ENCODE data around the gene CCDC85B. TPM values are rescaled to one million over a fixed set of nuclear protein-coding genes. Genes with fewer than 3 reads are reported as not detected.

CCDC85B gene
- total RNA-seq: 34.1 and 38.2 TPM in 2 replicates

DNA sequence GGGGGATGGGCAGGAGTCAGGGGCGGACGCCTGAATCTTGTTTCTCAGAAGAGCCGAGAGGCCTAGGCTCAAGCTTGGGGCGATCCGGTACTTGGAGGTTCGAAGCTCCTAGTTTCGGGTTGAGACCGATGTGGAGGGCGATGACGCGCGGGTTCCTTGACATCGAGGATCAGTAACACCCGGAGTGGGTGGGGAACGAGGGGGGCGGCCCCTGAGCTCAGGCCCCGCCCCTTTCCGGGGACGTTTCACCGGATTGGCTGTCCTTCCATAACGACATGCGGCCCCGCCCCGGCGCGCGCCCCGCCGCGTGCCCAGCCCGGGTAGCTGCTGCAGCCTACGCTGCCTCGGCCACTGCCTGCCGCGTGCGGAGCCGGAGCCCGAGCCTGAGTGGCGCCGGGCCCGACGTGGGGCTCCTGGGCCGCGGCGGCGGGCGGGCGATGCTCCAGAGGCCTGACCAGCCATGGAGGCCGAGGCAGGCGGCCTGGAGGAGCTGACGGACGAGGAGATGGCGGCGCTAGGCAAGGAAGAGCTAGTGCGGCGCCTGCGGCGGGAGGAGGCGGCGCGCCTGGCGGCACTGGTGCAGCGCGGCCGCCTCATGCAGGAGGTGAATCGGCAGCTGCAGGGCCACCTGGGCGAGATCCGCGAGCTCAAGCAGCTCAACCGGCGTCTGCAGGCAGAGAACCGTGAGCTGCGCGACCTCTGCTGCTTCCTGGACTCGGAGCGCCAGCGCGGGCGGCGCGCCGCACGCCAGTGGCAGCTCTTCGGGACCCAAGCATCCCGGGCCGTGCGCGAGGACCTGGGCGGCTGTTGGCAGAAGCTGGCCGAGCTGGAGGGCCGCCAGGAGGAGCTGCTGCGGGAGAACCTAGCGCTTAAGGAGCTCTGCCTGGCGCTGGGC lies at the start of gene CCDC85B:
Gene CCDC85B (plus strand): TSS at position 350 of the 895 bp plus-strand sequence. CDS start 111 bp downstream, at position 461.

DNA sequence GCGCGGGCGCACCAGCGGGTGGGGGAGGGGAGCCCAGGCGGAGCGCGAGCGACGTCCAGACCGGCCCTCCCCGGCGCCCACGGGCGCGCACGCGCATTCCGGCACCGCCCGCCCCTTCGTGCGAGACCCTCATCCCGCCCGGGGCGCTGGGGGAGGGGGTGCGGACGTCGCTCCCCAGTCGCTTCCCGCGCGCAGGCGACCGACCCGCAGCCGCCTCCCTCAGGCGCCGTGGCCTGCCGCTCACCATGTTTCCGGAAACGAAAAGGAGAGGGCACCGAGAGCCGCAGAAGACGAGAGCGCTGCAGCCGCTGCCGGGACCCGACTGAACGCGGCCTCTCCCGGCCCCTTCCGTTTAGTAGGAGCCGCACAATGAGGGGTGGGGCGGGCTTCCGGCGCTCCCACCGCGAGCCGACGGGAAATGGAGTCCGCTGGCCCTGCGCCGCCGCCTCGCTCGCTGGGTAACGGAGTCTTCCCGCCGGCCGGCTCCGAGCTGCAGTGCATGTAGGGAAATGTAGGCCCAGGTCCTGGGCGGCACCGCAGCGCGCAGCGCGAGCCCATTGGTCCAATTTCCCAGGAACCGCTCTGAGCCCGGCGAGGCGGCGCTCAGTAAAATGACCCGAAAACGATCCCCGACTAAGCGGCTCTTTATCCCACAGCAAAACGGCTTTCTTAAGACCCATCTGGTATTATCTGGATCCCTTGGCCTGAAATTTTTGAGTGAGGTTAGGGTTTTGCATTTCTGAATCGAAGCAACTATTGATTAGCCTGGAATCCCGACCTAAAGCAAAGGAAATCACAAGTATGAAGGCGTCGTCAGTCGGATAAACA lies 32.4 kb upstream of the CCDC85B start, which contains the start of gene CFL1:
Gene CFL1 (minus strand): TSS at position 328 of the 828 bp plus-strand sequence. CDS start 81 bp downstream, at position 247.

DNA sequence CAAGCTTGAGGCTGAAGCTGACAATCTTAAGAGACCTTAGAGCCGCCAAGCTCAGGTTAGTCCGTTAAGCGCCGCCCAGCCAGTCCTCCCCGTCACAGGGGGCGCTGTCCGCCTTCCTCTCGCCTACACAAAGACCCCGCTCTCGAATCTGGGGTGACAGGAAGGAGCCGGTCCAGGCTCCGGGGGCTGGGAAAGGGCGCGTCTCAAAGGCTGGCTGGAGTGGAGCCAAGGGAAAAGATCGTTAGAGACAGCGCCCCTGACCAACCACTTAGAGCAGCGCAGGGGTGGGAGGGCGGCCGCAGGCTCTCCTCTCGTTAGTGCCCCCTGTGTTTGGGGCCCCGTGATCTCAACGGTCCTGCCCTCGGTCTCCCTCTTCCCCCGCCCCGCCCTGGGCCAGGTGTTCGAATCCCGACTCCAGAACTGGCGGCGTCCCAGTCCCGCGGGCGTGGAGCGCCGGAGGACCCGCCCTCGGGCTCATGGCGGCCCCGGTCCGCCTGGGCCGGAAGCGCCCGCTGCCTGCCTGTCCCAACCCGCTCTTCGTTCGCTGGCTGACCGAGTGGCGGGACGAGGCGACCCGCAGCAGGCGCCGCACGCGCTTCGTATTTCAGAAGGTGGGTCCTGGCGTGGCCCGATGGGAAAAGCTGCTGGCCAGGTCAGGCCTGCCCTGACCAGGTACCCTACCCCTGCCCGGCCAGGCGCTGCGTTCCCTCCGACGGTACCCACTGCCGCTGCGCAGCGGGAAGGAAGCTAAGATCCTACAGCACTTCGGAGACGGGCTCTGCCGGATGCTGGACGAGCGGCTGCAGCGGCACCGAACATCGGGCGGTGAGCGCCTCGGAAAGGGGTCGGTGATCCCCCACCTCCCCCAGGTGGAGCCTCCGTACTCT lies 30.0 kb upstream of the CCDC85B start, which contains the start of gene MUS81:
Gene MUS81 (plus strand): TSS at position 156 of the 887 bp plus-strand sequence. CDS start 321 bp downstream, at position 477.

DNA sequence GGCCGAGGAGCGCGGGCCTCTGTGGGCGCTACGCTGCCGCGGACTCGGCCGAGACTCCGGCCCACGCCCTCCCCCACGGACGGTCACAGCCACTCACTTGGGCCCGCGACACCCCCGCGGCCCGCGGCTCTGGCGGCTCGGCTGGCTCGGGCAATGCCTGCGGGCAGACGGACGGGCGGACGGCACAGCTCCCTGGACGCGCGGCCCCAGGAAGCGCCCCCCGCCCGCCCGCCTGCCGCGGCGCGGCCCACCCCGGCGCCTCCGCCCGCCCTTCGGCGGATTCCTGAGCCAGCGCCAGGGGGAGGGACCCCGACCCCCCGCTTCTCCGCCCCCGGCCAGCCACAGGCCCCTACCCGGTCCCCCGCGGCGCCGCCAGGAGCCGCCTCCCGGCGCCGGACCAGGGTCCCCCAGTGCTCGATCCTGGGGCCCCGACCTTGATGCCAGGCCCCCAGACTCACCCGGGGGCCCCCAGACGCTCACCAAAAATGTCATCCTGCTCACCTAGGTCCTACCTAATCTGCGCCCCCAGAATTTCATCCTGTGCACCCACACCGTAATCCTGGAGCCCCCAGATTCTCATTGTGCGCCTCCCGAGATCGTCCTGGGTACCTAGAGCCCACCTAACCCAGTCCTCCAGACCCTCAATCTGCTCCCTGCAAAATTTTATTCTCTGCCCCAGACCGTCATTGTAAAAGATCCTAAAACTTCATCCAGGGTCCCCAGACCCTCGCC lies 17.7 kb upstream of the CCDC85B start, which contains the start of gene EFEMP2:
Gene EFEMP2 (minus strand): TSS at position 215 of the 732 bp plus-strand sequence. CDS start 446 bp downstream, outside the sequence.

DNA sequence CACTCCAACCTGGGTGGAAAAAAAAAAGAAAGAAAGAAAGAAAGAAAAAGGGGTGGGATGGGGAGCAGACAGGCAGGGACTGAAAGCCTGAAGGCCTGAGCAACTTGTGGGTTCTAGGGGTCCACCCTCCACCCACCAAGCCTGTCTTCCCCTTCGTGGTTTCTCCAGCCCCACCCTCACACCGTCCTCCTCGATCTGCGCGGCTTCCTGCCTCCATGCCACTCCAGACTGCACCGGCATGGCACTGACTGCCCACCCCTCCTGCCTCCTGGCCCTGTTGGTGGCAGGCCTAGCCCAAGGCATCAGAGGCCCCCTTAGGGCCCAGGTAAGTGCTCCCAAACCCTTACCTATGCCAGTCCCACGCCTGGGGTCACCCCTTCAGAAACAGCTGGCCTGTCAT lies 10.9 kb upstream of the CCDC85B start, which contains the start of gene CTSW:
Gene CTSW (plus strand): TSS at position 221 of the 400 bp plus-strand sequence. CDS start 18 bp downstream, at position 239.

DNA sequence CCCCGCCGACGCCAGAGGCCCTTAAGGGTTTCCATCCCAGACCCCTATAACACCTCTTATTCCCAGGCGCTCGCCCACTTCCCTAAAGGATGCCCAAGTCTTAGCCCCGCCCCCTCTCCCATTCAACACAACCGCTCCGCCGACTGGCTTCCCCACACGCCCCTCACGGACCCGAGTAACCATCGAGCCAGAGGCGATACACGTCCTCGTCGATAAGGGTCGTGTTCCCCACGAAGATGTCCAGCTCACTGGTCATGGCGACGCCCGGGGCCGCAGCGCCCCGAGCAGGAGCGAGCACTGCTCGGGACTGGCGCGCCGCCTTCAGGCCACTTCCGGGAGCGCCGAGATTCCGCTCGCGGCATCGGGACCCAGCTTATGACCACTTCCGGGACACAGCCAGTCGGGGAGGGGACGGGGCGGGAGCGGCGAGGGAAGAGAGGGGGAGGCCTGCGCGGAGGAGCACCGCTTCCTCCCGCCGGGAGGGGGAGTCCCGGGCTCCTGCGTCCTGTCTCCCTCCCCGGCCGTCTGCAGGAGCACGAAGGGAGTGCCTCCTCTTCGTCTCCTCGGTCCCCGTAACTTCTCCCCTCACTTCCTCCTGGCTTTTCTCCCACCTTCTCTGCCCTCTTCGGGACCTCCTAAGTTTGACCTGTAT lies 2.2 kb upstream of the CCDC85B start, which contains the start of gene FIBP:
Gene FIBP (minus strand): TSS at position 309 of the 652 bp plus-strand sequence. CDS start 53 bp downstream, at position 256.

DNA sequence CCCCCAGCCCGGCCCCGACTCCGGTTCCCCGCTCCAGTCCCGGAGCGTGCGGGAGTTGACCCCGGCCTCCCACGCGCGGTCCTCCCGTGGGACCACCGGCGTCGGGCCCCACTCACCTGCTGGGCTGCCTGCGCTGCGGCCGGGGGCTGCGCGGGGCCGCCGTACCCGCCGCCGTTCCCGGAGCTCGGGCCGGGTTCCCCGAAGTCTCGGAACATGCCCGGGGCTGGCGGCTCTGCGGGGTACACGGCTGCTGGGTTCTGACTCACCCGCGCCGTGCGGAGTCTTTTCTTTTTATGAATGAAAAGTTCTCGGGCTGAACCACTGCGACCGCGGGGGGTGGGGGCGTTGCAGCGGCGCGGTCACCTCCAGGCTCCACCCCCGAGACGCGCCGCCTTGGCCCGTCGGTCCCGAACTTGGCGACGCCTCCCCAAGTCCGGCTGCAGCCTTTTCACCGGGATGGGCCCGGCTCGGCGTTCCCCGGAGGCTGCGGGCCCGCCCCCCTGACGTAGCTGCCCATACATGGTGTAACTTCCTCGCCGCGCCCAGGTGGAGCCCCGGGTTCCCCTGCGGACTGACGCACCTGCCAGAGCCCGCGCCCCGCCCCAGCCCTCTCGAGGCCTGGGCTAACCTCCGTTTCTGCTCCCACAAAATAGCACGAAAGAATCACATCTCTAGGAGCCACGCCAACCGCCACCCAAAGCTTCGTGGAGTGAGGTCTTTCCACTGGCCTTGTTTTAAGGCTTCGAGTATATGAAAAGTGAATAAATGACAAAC lies 9.8 kb downstream of the CCDC85B start, which contains the start of gene FOSL1:
Gene FOSL1 (minus strand): TSS at position 264 of the 774 bp plus-strand sequence. CDS start 49 bp downstream, at position 215.

DNA sequence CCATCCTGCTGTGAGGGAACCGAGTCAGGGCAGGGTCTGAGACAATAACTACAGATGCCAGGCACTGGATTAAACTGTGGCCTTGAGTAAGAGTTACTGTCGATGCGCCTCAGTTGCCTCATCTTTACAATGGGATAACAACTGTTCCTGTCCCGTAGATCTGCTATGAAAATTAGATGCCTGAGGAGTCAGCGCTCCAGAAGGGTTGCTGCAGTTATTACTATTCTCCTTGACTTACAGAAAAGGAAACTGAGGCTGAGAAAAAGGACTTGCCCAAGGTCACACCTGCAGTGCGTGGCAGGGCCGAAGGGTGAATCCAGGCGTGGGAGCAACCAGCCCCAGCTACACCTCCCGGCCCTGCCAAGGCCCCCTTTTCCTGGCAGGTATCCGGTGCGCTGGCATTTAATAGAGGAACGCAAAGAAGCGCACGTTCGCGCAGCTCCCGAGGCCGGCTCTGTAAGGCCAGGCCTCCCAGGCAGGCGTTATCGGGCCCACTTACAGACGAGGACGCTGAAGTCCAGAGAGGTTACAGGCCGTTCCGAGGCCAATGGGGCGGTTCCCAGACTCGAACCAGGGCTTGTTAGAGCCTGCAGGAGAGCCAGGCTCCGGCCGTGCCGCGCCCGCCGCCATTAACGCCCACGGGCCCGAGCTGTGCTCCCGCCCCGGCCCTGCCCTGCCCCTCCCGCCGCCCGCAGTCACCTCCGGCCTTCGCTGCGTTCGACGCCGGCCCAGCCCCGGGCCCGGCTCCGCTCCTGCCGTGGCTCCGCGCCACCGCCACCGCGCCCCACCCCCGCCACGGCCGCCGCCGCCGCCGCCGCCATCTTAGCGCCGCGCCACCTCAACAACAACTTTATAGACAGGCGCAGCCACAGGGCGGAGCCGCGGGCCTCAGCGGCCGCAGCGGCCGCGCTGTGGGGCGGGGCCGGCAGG lies 28.0 kb downstream of the CCDC85B start, which contains the start of gene C11orf68:
Gene C11orf68 (minus strand): TSS at position 852 of the 930 bp plus-strand sequence. CDS start 31 bp downstream, at position 821.

DNA sequence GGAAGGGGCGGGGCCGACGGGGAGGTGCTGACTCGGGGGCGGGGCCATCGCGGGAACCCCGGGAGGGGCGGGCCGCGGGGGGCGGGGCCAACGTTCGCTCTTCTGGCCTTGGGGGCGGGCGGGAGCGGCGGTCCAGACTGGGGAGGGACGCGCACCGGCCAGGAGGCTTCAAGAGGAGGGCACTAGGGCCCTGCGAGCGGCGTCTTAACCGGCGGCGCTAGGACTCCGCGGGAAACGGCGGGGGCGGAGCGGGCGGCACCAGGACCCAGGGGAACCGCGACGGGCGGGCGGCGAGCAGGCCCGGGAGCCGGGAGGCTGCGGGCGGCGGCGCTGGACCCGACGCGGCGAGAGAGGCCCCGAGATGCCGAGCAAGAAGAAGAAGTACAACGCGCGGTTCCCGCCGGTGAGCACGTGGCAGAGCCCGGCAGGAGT lies 28.7 kb downstream of the CCDC85B start, which contains the start of gene DRAP1:
Gene DRAP1 (plus strand): TSS at position 286 of the 432 bp plus-strand sequence. CDS start 76 bp downstream, at position 362.

Other genes starting within 250 kb of the CCDC85B start
- 14.4 and 15.2 TPM in 2 replicates for gene RELA, start 227.8 kb upstream of the CCDC85B start, total RNA-seq
- gene KAT5, start 178.4 kb upstream of the CCDC85B start, total RNA-seq: 37.0 and 43.6 TPM in 2 replicates
- gene RNASEH2C, start 169.9 kb upstream of the CCDC85B start, total RNA-seq: 52.2 and 55.8 TPM in 2 replicates
- gene AP5B1, start 109.7 kb upstream of the CCDC85B start, total RNA-seq: 8.0 and 8.5 TPM in 2 replicates
- gene OVOL1, start 103.6 kb upstream of the CCDC85B start, total RNA-seq: not detected in 2 replicates
- 0.22 and 0.52 TPM in 2 replicates for gene SNX32, start 56.7 kb upstream of the CCDC85B start, total RNA-seq
- gene CFL1, start 32.5 kb upstream of the CCDC85B start, total RNA-seq: 806 and 989 TPM in 2 replicates
- gene MUS81, start 30.2 kb upstream of the CCDC85B start, total RNA-seq: 31.1 and 35.2 TPM in 2 replicates
- 26.3 and 28.1 TPM in 2 replicates for gene EFEMP2, start 17.9 kb upstream of the CCDC85B start, total RNA-seq
- 0.17 and 0.33 TPM in 2 replicates for gene CTSW, start 10.8 kb upstream of the CCDC85B start, total RNA-seq
- 135 and 155 TPM in 2 replicates for gene FIBP, start 2.2 kb upstream of the CCDC85B start, total RNA-seq
- 0.76 and 1.5 TPM in 2 replicates for gene FOSL1, start 9.7 kb downstream of the CCDC85B start, total RNA-seq
- 15.7 and 16.7 TPM in 2 replicates for gene C11orf68, start 28.4 kb downstream of the CCDC85B start, total RNA-seq
- gene DRAP1, start 28.8 kb downstream of the CCDC85B start, total RNA-seq: 94.6 and 110 TPM in 2 replicates
- not detected in 2 replicates for gene TSGA10IP, start 54.8 kb downstream of the CCDC85B start, total RNA-seq
- 33.8 and 34.3 TPM in 2 replicates for gene SART1, start 71.1 kb downstream of the CCDC85B start, total RNA-seq
- gene EIF1AD, start 111.5 kb downstream of the CCDC85B start, total RNA-seq: 25.1 and 27.2 TPM in 2 replicates
- gene BANF1, start 111.8 kb downstream of the CCDC85B start, total RNA-seq: 17.5 and 20.4 TPM in 2 replicates
- gene CST6, start 121.3 kb downstream of the CCDC85B start, total RNA-seq: 0.11 and 0.34 TPM in 2 replicates
- gene CATSPER1, start 135.8 kb downstream of the CCDC85B start, total RNA-seq: 0.26 TPM in 1 of 2 replicates, not detected in the other
- gene GAL3ST3, start 158.5 kb downstream of the CCDC85B start, total RNA-seq: 0.09 and 0.11 TPM in 2 replicates
- gene SF3B2, start 161.7 kb downstream of the CCDC85B start, total RNA-seq: 69.2 and 74.9 TPM in 2 replicates
- gene PACS1, start 179.6 kb downstream of the CCDC85B start, total RNA-seq: 19.5 and 30.9 TPM in 2 replicates